WTC11 (cell line): Measurements from ENCODE around the gene ZFYVE1.

Source experiments
- ATF3 ChIP-seq: sonication (generic); formaldehyde crosslinking; conservative IDR thresholded peaks from 2 replicates; pipeline ENCODE4 v1.8.1; 2022; ENCODE audit warnings: mild to moderate bottlenecking, missing genetic modification reagents
- CREB1 ChIP-seq: sonication (generic); formaldehyde crosslinking; IDR thresholded peaks from 2 replicates; pipeline ENCODE4 v1.8.0; 2023; ENCODE audit warnings: mild to moderate bottlenecking, missing genetic modification reagents
- CTCF ChIP-seq: fragments of 200-600 bp; IDR thresholded peaks from 2 replicates; pipeline ENCODE4 v1.8.0; 2022; ENCODE audit warnings: antibody characterized with exemption
- ETV6 ChIP-seq: sonication (generic); formaldehyde crosslinking; IDR thresholded peaks from 2 replicates; pipeline ENCODE4 v1.8.1; 2022; ENCODE audit warnings: mild to moderate bottlenecking, missing genetic modification reagents
- NFE2L1 ChIP-seq: sonication (generic); formaldehyde crosslinking; IDR thresholded peaks from 2 replicates; pipeline ENCODE4 v1.8.1; 2023; ENCODE audit warnings: missing genetic modification reagents
- NFYB ChIP-seq: sonication (generic); formaldehyde crosslinking; conservative IDR thresholded peaks from 2 replicates; pipeline ENCODE4 v1.8.0; 2022; ENCODE audit warnings: low read depth, missing genetic modification reagents
- TEAD4 ChIP-seq: sonication (generic); formaldehyde crosslinking; IDR thresholded peaks from 2 replicates; pipeline ENCODE4 v1.8.0; 2022; ENCODE audit warnings: mild to moderate bottlenecking, missing genetic modification reagents
- USF2 ChIP-seq: sonication (generic); formaldehyde crosslinking; IDR thresholded peaks from 2 replicates; pipeline ENCODE4 v1.8.1; 2023; ENCODE audit warnings: mild to moderate bottlenecking, missing genetic modification reagents, moderate library complexity
- ZNF416 ChIP-seq: fragments of 250-450 bp; sonication (Bioruptor Pico); IDR thresholded peaks from 2 replicates; pipeline ENCODE4 v1.9.0; 2021; ENCODE audit warnings: mild to moderate bottlenecking, inconsistent platforms
- TF ChIP-seq, protein P1 (sequence below): sonication (generic); formaldehyde crosslinking; conservative IDR thresholded peaks from 2 replicates; pipeline ENCODE4 v1.8.1; 2023; ENCODE audit warnings: mild to moderate bottlenecking, low read depth, missing genetic modification reagents, moderate library complexity
- TF ChIP-seq, protein P2 (sequence below): sonication (generic); formaldehyde crosslinking; IDR thresholded peaks from 2 replicates; pipeline ENCODE4 v1.8.1; 2022; ENCODE audit warnings: low read depth, mild to moderate bottlenecking, moderate library complexity, missing genetic modification reagents, borderline replicate concordance
- TF ChIP-seq, protein P3 (sequence below): sonication (generic); formaldehyde crosslinking; IDR thresholded peaks from 2 replicates; pipeline ENCODE4 v1.8.1; 2023; ENCODE audit warnings: mild to moderate bottlenecking, missing genetic modification reagents, moderate library complexity
- TF ChIP-seq, protein P4 (sequence below): sonication (generic); formaldehyde crosslinking; IDR thresholded peaks from 2 replicates; pipeline ENCODE4 v1.8.1; 2023; ENCODE audit warnings: mild to moderate bottlenecking, missing genetic modification reagents
- TF ChIP-seq, protein P5 (sequence below): sonication (generic); formaldehyde crosslinking; IDR thresholded peaks from 2 replicates; pipeline ENCODE4 v1.8.0; 2022; ENCODE audit warnings: mild to moderate bottlenecking, missing genetic modification reagents

GRCh38 chr14:73069585-73069984 lies 42.7 kb upstream of the ZFYVE1 start:
- TF ChIP-seq TEAD4 (CRISPR knock-in tag) (no peak), CTCF (no peak), CREB1 (CRISPR knock-in tag) (no peak), NFE2L1 (CRISPR knock-in tag) (no peak), ETV6 (CRISPR knock-in tag) (no peak), NFYB (CRISPR knock-in tag) (no peak), USF2 (CRISPR knock-in tag) (no peak), ATF3 (CRISPR knock-in tag) (no peak), ZNF416 (CRISPR knock-in tag) (no peak)
- TF ChIP-seq, protein P1, sequence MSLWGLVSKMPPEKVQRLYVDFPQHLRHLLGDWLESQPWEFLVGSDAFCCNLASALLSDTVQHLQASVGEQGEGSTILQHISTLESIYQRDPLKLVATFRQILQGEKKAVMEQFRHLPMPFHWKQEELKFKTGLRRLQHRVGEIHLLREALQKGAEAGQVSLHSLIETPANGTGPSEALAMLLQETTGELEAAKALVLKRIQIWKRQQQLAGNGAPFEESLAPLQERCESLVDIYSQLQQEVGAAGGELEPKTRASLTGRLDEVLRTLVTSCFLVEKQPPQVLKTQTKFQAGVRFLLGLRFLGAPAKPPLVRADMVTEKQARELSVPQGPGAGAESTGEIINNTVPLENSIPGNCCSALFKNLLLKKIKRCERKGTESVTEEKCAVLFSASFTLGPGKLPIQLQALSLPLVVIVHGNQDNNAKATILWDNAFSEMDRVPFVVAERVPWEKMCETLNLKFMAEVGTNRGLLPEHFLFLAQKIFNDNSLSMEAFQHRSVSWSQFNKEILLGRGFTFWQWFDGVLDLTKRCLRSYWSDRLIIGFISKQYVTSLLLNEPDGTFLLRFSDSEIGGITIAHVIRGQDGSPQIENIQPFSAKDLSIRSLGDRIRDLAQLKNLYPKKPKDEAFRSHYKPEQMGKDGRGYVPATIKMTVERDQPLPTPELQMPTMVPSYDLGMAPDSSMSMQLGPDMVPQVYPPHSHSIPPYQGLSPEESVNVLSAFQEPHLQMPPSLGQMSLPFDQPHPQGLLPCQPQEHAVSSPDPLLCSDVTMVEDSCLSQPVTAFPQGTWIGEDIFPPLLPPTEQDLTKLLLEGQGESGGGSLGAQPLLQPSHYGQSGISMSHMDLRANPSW (CRISPR knock-in tag) = no peak
- TF ChIP-seq, protein P2, sequence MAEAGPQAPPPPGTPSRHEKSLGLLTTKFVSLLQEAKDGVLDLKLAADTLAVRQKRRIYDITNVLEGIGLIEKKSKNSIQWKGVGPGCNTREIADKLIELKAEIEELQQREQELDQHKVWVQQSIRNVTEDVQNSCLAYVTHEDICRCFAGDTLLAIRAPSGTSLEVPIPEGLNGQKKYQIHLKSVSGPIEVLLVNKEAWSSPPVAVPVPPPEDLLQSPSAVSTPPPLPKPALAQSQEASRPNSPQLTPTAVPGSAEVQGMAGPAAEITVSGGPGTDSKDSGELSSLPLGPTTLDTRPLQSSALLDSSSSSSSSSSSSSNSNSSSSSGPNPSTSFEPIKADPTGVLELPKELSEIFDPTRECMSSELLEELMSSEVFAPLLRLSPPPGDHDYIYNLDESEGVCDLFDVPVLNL (CRISPR knock-in tag) = no peak
- TF ChIP-seq, protein P3, sequence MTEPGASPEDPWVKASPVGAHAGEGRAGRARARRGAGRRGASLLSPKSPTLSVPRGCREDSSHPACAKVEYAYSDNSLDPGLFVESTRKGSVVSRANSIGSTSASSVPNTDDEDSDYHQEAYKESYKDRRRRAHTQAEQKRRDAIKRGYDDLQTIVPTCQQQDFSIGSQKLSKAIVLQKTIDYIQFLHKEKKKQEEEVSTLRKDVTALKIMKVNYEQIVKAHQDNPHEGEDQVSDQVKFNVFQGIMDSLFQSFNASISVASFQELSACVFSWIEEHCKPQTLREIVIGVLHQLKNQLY (CRISPR knock-in tag) = no peak
- TF ChIP-seq, protein P4, sequence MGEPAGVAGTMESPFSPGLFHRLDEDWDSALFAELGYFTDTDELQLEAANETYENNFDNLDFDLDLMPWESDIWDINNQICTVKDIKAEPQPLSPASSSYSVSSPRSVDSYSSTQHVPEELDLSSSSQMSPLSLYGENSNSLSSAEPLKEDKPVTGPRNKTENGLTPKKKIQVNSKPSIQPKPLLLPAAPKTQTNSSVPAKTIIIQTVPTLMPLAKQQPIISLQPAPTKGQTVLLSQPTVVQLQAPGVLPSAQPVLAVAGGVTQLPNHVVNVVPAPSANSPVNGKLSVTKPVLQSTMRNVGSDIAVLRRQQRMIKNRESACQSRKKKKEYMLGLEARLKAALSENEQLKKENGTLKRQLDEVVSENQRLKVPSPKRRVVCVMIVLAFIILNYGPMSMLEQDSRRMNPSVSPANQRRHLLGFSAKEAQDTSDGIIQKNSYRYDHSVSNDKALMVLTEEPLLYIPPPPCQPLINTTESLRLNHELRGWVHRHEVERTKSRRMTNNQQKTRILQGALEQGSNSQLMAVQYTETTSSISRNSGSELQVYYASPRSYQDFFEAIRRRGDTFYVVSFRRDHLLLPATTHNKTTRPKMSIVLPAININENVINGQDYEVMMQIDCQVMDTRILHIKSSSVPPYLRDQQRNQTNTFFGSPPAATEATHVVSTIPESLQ (CRISPR knock-in tag) = no peak
- TF ChIP-seq, protein P5, sequence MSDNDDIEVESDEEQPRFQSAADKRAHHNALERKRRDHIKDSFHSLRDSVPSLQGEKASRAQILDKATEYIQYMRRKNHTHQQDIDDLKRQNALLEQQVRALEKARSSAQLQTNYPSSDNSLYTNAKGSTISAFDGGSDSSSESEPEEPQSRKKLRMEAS (CRISPR knock-in tag) = no peak
